ENCODE measurements around the gene RALGAPA1.

DNA sequence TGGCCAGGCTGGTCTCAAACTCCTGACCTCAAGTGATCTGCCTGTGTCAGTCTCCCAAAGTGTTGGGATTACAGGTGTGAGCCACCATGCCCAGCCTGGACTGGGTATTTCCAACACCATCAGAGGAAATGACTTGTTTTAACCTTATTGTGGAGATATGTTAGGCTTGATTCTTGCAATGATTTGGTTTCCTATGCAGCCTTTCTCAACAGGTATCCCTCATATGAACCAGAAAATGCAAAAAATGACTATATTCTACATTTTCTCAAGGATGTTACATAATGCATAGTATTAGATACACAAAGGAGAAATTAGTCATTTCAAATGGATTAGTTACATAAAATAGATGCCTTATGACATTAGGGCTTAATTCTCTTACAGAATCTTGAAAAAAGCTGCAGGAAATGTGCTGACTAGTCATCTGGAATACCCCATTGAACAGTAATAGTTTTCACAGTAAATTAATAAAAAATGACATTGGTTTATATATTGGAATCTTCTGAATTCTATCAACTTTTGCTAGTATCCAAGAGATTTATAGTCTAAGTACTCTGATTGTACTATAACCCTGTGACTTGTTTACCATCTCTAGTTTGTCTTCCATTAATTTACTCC, 142.6 kb downstream of the RALGAPA1 start:
- TF ChIP-seq POLR2AphosphoS5 (IDR thresholded peaks at IDR 0.05; ENCODE audit: low read depth, low read length) (no peak), POLR2A (IDR thresholded peaks at IDR 0.05; ENCODE audit: low read depth, low read length) (no peak), TAF1 (IDR thresholded peaks at IDR 0.05; ENCODE audit: borderline replicate concordance, low read depth, low read length) (no peak)

All from GM12892 (cell line).